ENCODE measurements around the gene RARG.

DNA sequence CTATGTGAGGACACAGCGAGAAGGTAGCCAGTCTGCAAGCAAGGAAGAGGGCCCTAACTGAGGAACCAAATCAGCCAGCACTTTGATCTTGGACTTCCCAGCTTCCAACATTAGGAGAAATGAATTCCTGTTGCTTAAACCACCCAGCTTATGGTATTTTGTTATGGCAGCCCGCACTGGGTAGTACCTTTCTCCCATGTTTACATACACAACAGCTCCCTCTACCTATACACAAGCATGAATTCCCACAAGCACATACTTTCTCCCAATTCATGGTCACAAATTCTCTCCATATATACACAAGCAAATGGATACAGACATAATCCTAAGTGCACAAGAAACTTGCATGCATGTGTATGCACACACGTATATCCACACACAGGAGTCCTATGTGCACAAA, 32.3 kb downstream of the RARG start:
- TF ChIP-seq, protein P1, sequence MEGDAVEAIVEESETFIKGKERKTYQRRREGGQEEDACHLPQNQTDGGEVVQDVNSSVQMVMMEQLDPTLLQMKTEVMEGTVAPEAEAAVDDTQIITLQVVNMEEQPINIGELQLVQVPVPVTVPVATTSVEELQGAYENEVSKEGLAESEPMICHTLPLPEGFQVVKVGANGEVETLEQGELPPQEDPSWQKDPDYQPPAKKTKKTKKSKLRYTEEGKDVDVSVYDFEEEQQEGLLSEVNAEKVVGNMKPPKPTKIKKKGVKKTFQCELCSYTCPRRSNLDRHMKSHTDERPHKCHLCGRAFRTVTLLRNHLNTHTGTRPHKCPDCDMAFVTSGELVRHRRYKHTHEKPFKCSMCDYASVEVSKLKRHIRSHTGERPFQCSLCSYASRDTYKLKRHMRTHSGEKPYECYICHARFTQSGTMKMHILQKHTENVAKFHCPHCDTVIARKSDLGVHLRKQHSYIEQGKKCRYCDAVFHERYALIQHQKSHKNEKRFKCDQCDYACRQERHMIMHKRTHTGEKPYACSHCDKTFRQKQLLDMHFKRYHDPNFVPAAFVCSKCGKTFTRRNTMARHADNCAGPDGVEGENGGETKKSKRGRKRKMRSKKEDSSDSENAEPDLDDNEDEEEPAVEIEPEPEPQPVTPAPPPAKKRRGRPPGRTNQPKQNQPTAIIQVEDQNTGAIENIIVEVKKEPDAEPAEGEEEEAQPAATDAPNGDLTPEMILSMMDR (IDR thresholded peaks at IDR 0.05), result no peak
- TF ChIP-seq POLR2A (IDR thresholded peaks at IDR 0.05), result no peak
